ENCODE measurements around the gene ZC3H4. TPM values are rescaled to one million over a fixed set of nuclear protein-coding genes. Genes with fewer than 3 reads are reported as not detected.
A peak's percentile ranks its signal among the peaks of the same experiment; 100 is the strongest.

ZC3H4 gene
- total RNA-seq, 1 donor from 2014 or later, result 53.1 TPM

GRCh38 chr19:47045867-47046470, 67.6 kb downstream of the ZC3H4 start:
- Mint-ChIP-seq H3K4me3 (ENCODE audit: unreplicated experiment) (no peak overlapping the region), H3K27ac (ENCODE audit: unreplicated experiment) (no peak overlapping the region), H3K9me3 (ENCODE audit: unreplicated experiment) (no peaks in the 10 kb centered on the region), H3K36me3 (ENCODE audit: unreplicated experiment) (no peaks in the 10 kb centered on the region), H3K27me3 (ENCODE audit: unreplicated experiment) (no peaks in the 10 kb centered on the region), H3K4me1 (ENCODE audit: unreplicated experiment) (peaks cover 30% of the 10 kb centered on the region)
- no peak for DNase-seq (ENCODE audit: extremely low spot score, unreplicated experiment)
- TF ChIP-seq CTCF (IDR thresholded peaks at IDR 0.05), result no peak

- Mint-ChIP-seq H3K9me3 (ENCODE audit: unreplicated experiment) (no peaks in the 10 kb centered on the region), H3K27ac (ENCODE audit: unreplicated experiment) (no peak overlapping the region), H3K36me3 (ENCODE audit: unreplicated experiment) (no peaks in the 10 kb centered on the region), H3K4me3 (ENCODE audit: unreplicated experiment) (no peak overlapping the region), H3K4me1 (ENCODE audit: unreplicated experiment) (peaks cover 24% of the 10 kb centered on the region), H3K27me3 (ENCODE audit: unreplicated experiment) (no peaks in the 10 kb centered on the region)
- TF ChIP-seq CTCF (IDR thresholded peaks at IDR 0.05), result no peak
- no peak for DNase-seq (ENCODE audit: extremely low spot score, unreplicated experiment)
Measured at GRCh38 chr19:47044946-47045866, 68.4 kb downstream of the ZC3H4 start.

- Mint-ChIP-seq H3K9me3 (ENCODE audit: unreplicated experiment) (no peaks in the 10 kb centered on the region), H3K4me1 (ENCODE audit: unreplicated experiment) (peaks cover 10% of the 10 kb centered on the region), H3K27ac (ENCODE audit: unreplicated experiment) (no peak overlapping the region), H3K27me3 (ENCODE audit: unreplicated experiment) (no peaks in the 10 kb centered on the region), H3K4me3 (ENCODE audit: unreplicated experiment) (no peak overlapping the region), H3K36me3 (ENCODE audit: unreplicated experiment) (no peaks in the 10 kb centered on the region)
- no peak for DNase-seq (ENCODE audit: extremely low spot score, unreplicated experiment)
- TF ChIP-seq CTCF (IDR thresholded peaks at IDR 0.05), result no peak
Measured at GRCh38 chr19:47040869-47041268, 72.7 kb downstream of the ZC3H4 start.

GRCh38 chr19:47039239-47039874, 74.2 kb downstream of the ZC3H4 start:
- no peak for DNase-seq (ENCODE audit: extremely low spot score, unreplicated experiment)
- H3K4me3 Mint-ChIP-seq (ENCODE audit: unreplicated experiment), result no peak overlapping the region
- no peaks in the 10 kb centered on the region for H3K27me3 Mint-ChIP-seq (ENCODE audit: unreplicated experiment)
- H3K4me1 Mint-ChIP-seq (ENCODE audit: unreplicated experiment), result peaks cover 19% of the 10 kb centered on the region
- H3K36me3 Mint-ChIP-seq (ENCODE audit: unreplicated experiment), result no peaks in the 10 kb centered on the region
- H3K27ac Mint-ChIP-seq (ENCODE audit: unreplicated experiment), result no peak overlapping the region
- no peak for TF ChIP-seq CTCF (IDR thresholded peaks at IDR 0.05)
- no peaks in the 10 kb centered on the region for H3K9me3 Mint-ChIP-seq (ENCODE audit: unreplicated experiment)

- Mint-ChIP-seq H3K27ac (ENCODE audit: unreplicated experiment) (no peak overlapping the region), H3K4me1 (ENCODE audit: unreplicated experiment) (peaks cover 19% of the 10 kb centered on the region)
Measured at GRCh38 chr19:47037766-47038165, 75.8 kb downstream of the ZC3H4 start.

More at GRCh38 chr19:47037766-47038165, 75.8 kb downstream of the ZC3H4 start:
- no peak for DNase-seq (ENCODE audit: extremely low spot score, unreplicated experiment)
- Mint-ChIP-seq H3K27me3 (ENCODE audit: unreplicated experiment) (no peaks in the 10 kb centered on the region), H3K9me3 (ENCODE audit: unreplicated experiment) (no peaks in the 10 kb centered on the region), H3K36me3 (ENCODE audit: unreplicated experiment) (no peaks in the 10 kb centered on the region), H3K4me3 (ENCODE audit: unreplicated experiment) (peak overlapping the region; percentile 46)
- no peak for TF ChIP-seq CTCF (IDR thresholded peaks at IDR 0.05)

Data from osteocyte (in vitro differentiated cells).